ENCODE measurements around the gene ANKRD11.
A peak's percentile ranks its signal among the peaks of the same experiment; 100 is the strongest.
"Not testable (repeated sequence)": the region's sequence is repeated elsewhere in the genome, so short reads cannot be mapped to it uniquely, and the experiment has no call there.

The ANKRD11 gene

DNA sequence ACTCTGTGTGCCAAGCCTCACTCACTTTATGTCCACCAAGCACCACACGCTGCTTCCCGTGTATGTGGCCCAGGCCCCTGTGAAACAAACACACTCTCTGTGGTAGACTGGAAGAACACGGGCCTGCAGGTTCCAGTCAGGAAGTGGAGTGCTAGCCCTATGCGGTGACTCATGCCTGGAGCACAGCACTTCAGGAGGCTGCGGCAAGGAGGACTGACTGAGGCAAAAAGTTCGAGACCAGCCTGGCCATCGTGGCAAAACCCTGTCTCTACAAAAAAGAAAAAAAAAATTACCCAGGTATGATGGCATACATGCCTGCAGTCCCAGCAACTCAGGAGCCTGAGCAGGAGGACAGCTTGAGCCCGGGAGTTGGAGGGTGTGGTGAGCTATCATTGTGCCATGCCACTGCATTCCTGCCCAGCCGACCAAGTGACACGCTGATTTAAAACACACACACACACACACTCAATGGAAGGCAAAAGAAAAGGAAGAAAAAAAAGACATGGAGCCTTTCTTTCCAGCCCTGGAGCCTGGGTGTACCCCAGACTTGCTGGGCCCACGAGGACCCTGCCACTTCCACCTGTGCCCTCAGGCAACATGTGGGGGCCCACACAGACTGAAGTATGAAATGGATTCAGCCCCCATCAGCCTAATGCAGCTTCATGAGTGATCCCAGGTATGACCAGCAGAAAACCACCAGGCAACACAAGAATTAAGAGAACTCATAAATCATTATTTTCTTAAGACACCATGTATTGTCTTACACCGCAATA lies 126.6 kb downstream of the ANKRD11 start:
- no peak for DNase-seq (ENCODE audit: low read depth)

DNA sequence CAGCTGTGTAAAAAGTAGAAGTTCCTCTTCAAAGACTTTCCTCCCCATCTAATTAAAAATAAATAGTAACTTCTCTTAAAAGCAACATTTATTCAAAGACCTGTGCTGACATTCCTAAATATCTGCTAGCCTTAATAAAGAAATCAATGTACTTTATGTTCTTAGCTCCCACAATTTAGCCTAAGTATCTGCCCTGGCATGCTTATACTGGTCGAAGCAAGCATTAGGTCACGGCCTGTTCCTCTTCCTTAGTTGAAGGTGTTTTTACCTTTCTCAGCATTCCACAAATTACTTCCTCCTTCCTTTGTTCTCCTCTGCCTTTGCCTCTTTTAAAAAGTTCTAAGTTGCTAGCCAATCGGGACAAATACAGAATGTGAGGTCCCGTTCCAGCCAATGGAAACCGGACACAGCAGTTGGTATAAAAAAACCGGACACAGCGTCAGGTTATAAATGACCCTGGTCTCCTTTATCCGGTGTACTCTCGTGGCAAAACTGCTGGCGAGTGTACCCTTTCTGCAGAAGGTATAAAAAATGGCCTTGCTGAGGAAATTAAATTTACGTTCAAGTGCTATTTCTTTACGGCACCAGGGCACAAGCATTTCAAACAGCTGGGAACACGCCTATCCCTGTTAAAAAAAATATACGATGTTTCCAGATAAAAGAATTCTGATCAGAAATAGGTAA lies 127.7 kb downstream of the ANKRD11 start:
- not testable (repeated sequence) for DNase-seq (ENCODE audit: low read depth)

DNA sequence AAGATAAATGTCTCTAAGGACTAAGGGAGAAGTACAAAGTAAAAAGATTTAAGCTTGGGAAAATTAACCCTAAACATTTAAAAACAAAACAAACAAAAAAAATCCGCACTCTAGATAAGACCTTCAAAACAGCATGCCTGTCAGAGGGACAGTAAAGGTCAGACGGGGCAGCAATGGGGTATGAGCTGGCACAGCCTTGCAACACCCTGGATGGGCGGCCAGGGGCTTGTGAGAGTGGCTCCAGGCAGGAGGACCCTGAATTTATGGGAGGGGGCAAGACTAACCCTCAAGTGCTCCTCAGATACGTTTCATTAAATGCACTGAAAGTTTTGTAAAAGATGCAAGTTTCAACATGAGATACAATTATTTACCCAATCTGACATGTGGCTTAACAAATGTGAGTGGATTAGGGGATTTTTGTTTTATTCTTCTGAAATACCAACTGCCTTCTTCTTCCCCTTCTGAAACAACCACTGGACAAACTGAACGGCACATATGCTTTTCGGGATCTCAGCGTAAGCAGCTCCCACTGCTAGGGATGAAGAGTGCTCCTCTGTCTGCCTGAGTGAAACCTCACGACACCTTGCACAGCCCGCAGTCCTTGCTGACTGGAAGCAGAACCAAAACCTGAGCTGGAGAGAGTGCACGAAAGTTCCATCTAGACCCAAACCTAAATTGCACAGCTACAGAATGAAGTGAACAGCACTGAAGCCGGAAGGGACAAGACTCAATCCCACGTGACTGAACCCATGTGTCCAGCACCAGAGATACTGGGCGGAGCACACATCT lies 128.4 kb downstream of the ANKRD11 start:
- no peak for DNase-seq (ENCODE audit: low read depth)

DNA sequence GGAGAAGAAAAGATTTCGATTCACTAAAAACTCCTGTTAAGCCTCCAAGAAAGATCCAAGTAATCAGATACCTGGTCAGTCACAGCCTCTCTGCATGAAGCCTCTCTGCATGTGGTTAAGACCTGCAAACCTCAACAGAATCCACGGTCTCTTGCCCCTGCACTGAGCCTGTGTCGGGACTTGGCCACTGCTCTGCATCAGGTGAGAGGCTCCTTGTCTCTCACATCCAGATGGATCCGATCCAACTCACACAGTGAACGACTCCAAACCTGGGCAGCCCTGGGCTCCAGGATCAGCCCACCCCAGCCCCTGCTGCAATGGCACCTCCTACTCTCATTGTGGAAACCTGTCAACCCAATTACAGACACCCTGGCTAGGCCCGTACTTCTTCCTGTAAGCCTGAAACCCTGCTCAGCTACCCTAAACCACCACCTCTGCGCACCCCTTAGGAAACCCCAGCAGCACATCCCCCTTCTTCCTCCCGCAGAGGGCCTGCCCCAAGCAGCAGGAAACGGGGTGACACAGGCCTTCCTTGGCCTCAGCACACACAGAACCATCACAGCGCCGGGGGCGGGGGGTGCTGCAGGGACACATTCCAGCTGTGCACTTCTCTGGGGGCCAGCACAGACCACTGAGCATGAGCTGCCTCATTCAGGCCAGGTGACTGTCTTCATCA lies 129.5 kb downstream of the ANKRD11 start:
- DNase-seq (ENCODE audit: low read depth), result peak; percentile 60

DNA sequence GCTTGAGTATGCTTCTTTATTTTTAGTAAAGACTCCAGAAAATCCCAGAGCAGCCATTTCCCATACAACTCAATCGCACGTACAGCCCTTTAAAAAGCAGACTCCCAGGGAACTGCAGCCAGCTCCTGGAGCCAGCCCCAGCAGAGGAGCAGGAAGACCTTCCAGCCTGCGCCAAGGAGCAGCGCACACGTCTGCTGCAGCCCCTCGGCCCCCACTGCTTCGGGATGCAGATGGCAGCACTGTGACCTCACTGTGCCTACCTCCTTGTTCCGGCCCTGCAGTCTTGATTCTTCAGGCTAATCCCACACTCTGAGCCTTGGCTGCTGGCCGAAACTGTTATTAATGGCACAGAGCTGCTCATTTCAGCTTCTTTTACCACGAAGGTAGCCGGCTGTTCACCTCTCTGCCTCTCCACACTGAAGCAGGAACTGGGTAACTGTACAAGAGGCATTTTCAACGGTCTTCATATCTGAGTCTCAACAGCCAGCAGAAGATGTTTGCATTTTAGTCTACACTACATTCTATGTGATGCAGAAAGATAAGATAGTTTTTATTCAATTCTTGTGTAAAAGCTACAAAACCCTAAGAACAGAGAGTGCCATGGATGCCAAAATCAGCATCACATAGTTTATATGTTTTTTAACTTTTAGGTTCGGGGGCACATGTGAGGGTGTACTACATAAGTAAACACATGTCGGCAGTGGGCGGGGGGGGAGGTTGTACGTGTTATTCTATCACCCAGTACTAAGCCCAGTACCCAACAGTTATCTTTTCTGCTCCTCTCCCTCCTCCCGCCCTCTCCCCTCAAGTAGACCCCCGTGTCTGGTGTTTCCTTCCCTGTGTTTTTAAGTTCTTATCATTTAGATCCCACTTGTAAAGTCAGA lies 130.9 kb downstream of the ANKRD11 start:
- DNase-seq (ENCODE audit: low read depth), result no peak

DNA sequence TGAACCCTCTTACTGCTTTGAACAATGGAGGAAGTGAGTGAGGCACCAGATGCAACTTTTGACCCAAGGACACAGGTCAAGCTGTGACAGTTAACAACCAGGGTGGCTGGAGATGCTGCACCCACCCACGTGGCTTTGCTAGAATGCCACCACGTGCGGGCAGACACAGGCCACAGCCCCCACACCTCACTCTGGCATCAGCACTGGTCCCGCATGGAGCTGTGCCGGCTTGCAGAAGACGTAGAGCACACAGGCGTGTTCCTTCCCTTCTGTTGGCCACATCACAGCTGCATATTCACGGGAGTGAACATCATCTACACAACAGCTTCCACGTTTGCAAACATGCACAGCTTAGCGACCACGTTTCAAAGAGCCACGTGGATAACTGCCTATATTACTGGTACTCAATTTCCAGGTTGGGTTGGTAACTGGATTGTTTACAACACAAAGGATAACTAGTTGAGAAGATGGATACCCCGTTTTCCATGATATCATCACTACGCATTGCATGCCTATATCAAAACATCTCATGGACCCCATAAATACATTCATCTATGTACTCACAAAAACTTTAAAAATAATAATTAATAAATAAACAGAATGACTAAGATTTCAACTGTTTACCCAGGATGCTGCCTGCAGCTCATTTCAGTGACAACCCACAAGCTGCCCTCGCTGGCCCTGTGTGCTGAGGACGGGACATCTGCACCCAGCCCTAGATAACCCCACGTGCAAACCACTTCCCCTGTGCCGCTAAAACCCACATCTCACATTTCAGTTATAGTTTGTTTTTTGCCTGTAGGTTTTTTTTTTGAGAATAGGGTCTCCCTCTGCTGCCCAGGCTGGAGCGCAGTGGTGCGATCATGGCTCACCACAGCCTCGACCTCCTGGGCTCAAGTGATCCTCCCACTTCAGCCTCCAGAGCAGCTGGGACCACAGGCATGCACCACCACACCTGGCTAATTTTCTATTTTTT lies 132.0 kb downstream of the ANKRD11 start:
- no peak for DNase-seq (ENCODE audit: low read depth)

DNA sequence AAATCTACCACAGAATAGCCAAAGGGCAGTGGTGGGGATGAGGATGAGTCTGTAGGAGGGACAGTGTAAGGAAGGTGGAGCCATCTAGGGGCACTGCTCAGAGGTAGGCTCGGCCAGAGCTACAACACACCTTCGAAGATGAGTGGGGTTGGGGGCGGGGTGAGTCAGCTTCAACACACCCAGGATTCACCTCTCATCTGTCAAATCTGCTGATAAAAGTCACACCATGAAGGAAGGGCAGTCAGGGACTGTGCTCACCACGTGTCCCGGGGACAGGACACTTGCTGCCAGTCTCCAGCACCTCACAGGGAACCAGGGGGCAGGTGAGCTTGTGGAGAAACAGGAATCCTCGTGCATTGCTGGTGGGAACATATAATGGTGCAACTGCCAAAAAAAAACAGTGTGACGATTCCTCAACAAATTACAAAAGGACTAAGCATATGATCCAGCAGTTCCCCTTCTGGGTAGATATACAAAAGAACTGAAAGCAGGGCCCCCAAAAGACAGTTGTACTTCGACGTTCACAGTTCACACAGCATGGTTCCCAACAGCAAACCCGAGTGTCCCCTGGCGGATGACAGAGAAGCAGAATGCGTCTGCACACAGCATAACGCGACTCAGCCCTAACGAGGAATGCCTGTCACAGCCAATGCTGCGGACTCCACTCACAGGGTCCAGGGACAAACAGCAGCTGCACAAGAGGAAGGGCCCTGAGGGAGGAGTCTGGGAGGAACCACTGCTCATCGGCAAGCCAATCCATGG lies 133.1 kb downstream of the ANKRD11 start:
- DNase-seq (ENCODE audit: low read depth), result peak; percentile 36

DNA sequence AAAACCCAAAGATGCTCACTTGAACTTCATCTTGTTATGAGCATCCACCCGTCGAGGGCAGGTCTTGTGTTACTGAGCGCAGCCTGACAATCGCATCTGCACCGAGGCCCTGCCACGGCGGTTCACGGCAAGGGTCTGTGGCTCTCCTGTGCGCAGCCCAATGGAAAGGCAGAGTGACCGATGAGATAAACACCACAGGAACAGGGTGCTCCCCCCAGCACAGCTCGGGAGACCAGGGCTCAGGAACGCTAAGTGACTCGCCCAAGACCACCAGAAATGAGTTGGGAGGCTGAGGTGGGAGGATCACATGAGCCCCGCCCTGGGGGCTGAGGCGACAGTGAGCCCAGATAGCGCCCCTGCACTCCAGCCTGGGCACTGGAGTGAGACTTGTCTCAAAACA lies 134.7 kb downstream of the ANKRD11 start:
- DNase-seq (ENCODE audit: low read depth), result no peak

DNA sequence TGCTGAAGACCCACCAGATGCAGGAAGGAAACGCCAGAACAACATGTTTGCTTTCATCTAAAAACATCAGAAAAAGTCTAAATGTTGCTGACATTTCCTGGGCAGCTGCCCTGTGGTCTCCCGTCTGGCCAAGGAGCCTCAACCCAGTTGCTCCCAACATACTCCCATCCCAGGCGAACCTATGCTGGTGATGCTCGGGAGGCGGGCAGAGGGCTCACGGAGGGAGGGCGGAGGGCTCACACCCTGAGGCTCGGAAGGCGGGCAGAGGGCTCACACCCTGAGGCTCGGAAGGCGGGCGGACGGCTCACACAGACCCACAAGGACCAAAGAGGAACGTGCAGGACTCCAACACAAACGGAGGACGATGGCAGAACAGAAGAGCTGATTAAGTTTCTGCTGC lies 135.4 kb downstream of the ANKRD11 start:
- no peak for DNase-seq (ENCODE audit: low read depth)

DNA sequence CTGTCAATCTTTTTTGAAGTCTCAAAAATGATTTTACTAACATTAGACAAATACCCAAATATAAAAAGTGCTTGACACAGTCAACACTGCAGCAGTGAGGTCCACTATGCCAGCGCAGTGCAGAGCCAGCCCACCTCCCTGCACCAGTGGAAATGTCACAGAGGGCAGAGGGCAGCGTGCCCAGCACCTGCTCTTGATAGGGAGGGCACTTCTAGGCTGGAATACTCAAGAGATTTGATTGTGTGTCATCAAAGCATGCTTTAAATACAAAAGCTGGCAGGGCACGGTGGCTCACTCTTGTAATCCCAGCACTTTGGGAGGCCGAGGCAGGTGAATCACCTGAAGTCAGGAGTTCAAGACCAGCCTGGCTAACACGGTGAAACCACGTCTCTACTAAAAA lies 136.0 kb downstream of the ANKRD11 start:
- no peak for DNase-seq (ENCODE audit: low read depth)

DNA sequence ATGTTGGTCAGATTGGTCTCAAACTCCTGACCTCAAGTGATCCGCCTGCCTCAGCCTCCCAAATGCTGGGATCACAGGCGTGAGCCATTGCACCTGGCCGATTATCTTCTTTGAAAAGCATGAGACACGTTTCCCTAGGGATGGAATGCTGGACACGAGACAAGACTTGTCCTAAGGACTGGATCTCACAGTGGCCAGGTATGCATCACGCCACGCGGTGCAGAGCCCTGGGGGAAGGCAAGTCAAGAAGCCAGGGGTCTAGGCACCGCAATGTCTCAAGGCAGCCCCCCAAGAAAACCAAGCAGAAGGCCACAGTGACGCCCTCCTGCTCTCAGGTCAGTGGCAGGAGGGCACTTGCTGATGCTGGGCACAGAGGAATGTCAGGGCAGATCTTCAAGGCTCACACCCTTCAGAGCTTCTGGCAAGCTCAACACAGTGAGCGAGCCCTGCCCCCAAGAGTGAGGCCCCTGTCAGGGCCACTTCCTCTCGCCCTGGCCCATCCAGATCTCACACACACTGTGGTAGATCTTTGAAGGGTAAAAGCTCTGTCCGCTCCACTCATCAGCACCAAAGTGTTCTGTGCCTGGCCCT lies 138.2 kb downstream of the ANKRD11 start:
- no peak for DNase-seq (ENCODE audit: low read depth)

DNA sequence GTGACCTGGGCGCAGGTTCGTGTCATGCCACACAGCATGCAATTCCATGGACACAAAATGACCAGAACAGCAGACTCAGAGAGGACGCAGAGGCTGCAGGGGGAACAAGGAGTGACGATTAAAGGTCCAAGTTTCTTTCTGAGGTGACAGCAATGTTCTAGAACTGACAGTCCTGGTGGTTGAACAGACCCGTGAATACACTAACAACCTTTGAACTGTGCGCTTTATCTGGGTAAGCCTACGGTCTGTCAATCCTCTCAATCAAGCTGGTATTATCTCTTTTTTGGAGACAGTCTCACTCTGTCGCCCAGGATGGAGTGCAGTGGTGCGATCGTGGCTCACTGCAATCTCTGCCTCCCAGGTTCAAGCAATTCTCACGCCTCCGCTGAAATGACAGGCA lies 138.7 kb downstream of the ANKRD11 start:
- no peak for DNase-seq (ENCODE audit: low read depth)

DNA sequence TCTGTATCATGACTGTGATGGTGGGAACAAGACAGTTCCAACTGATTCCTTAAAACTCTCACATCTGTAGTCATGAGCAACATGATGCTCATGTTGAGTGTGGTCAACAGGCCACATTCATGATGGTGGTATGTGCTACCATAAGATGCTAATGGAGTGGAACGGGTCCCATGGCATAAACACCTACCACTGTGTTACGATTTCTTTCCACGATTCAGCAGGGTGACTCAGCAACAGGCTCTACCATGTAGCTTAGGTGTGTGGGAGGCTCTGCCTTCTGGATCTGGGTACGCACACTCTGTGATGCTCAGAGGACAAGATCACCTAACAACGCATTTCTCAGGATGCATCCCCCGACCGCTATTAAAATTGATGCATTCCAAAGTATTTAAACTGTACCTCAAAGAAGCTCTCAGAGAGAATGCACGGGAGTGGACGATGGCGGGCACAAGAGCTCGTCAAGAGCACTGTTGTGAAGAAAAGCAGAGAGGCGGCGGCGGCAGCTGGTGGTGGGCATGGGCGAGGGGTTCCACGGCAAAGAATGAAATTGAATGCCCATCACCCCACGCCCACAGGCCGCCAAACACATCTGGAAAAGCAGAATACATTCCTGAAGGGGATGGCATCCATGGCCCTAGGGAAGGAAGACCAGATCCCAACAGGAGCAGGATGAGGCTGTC lies 139.5 kb downstream of the ANKRD11 start:
- no peak for DNase-seq (ENCODE audit: low read depth)

DNA sequence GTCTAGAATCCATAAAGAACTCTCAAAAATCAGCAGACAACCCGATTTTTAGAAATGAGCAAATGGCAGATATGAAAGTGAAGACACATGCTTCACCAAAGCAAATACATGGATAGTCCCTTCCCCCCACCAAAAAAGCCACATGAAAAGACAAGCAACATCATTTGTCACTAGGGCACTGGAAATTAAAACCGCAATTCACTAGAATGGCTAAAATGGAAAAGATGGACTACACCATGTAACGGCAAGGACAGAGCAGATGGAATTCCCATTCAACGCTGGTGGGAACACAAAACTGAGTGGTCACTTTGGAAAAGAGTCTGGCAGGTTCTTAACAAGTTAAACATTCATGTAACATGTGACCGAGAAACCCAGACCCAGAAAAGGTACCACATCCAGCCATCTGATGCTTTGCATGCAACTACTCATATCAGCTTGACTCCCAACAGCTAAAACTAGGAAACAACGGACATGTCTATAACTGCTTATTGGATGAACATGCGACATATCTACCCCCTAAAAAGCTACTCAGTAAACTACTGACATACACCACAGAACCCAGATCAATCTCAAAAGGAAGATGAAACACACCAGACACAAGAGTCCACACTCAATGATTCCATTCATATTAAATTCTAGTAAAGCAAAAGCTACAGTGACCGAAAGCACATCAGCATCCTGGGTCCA lies 140.3 kb downstream of the ANKRD11 start:
- DNase-seq (ENCODE audit: low read depth), result no peak

DNA sequence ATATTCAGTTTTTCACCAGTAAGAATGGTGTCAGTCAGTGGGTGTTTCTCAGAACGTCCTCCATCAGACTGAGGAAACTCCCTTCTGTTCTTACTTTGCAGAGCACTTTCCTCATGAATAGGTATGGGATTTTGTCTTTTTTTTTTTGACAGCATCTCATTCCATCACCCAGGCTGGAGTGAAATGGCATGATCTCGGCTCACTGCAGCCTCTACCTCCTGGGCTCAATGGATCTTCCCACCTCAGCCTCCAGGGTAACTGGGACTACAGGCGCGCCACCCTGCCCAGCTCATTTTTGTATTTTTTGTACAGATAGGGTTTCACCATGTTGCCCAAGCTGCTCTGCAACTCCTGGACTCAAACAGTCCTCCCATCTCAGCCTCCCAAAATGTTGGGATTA lies 142.6 kb downstream of the ANKRD11 start:
- DNase-seq (ENCODE audit: low read depth), result no peak

DNA sequence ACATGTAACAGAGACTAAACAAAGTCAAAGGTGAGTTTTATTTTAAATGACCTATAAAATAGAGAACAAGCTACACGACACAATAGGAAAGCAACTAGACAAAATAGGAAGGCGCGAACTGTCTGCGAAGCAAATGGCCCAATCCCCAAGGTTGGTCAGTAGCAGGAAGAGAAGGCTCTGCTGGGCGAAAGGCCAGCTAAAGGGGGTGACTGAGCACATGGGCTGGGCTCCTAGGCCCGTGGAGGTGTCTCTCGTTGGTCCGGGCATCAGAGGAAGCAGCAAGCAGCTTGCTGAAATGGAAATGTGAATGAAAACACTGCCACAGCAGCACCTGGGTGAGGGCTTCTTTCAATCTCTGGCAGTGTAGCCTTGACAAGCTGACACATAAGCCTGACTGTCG lies 143.5 kb downstream of the ANKRD11 start:
- no peak for DNase-seq (ENCODE audit: low read depth)

DNA sequence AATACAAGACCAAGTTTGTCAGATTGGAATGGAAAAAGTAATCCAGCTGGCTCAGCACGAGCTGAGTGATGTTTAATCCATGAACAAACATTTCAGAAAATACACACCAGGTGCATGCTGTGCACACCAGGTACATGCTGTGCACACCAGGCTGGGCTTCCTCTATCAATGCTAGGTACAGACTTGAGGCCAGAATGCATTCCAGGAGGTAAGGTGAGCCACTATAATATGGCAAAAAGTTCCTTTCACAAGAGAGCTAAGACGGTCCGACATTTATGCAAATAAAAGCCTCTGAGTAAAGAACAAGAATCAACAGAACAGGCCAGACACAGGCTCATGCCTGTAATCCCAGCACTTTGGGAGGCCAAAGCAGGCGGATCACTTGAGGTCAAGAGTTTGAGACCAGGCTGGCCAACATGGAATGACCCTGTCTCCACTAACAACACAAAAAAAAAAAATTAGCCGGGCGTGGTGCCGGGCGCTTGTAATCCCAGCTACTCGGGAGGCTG lies 144.7 kb downstream of the ANKRD11 start:
- no peak for DNase-seq (ENCODE audit: low read depth)
